HepG2 (cell line): ENCODE results near the gene ZFR. TPM values are rescaled to one million over a fixed set of nuclear protein-coding genes. Genes with fewer than 3 reads are reported as not detected.

Source experiments
- ATAC-seq: fragments of 200-7000 bp; cut with Tn5 transposase; 3 replicates; pipeline ENCODE4 v1.9.1; 2020; ENCODE audit warnings: mild to moderate bottlenecking, moderate library complexity
- BruUV-seq: library from RNA; stranded (reverse); fragments of 400-500 nt; replicated peaks from 2 replicates; lab custom pipeline; 2021; lab: Mats Ljungman, UMichigan
- CTCF ChIA-PET: fragments of 300-600 bp; formaldehyde crosslinking; extraction: SDS; loops from one replicate; lab custom pipeline; 2021; ENCODE audit warnings: low total read pairs, inconsistent platforms, low intra/inter-chr PET ratio; lab: Yijun Ruan, JAX
- POLR2A ChIA-PET: fragments of 350-600 bp; sonication (Branson Sonifier 250); formaldehyde crosslinking; loops from one replicate; lab custom pipeline; 2020; ENCODE audit warnings: antibody characterized with exemption, inconsistent platforms; lab: Yijun Ruan, JAX
- DNase-seq: peaks from one replicate; pipeline ENCODE4 v3.0.0-alpha.2; 2015; ENCODE audit warnings: low spot score
- FAIRE-seq: peaks from 3 replicates; lab custom pipeline; 2011; peaks lifted over from hg19 to GRCh38; lab: Jason Lieb, UNC
- H2AFZ ChIP-seq: one replicate; pipeline ENCODE4 v1.6.1; 2011; ENCODE audit warnings: low read length, inconsistent platforms
- H3K27ac ChIP-seq: fragments of 300-600 bp; 3 replicates; pipeline ENCODE4 v1.8.0; 2011; ENCODE audit warnings: mixed run types, mild to moderate bottlenecking, mixed read lengths, low read length, inconsistent platforms; ENCODE audit not compliant: insufficient read depth; ENCODE audit errors: extremely low read length
- H3K27me3 ChIP-seq, 2 experiments: fragments of 200-600 bp in 1 of 2; 2 replicates in 1 of 2; 3 replicates in 1 of 2; pipeline versions ENCODE4 v1.6.0 to v1.8.0; 2011; ENCODE audit warnings: low read length in 2 of 2, mild to moderate bottlenecking in 2 of 2, moderate library complexity in 2 of 2, inconsistent platforms in 1 of 2; ENCODE audit not compliant: insufficient read depth in 2 of 2, control insufficient read depth in 1 of 2
- H3K36me3 ChIP-seq, 2 experiments: fragments of 200-600 bp in 1 of 2; replicated peaks in 1 of 2; 2 replicates in 1 of 2; 3 replicates in 1 of 2; pipeline versions ENCODE4 v1.5.1 to v1.8.0; 2011; ENCODE audit warnings: low read length in 2 of 2, inconsistent platforms in 1 of 2; ENCODE audit not compliant: insufficient read depth in 2 of 2, control insufficient read depth in 1 of 2
- H3K4me1 ChIP-seq: 2 replicates; pipeline ENCODE4 v1.5.1; 2012; ENCODE audit warnings: low read length, inconsistent platforms; ENCODE audit not compliant: insufficient read depth
- H3K4me2 ChIP-seq: 2 replicates; pipeline ENCODE4 v1.6.0; 2011; ENCODE audit warnings: low read depth, low read length, inconsistent platforms
- H3K4me3 ChIP-seq, 3 experiments: fragments of 200-600 bp in 1 of 3; sonication (generic), shearing (Covaris generic) in 1 of 3; replicated peaks in 1 of 3; 2 replicates each; pipeline ENCODE4 v1.5.1; 2011 to 2016; ENCODE audit warnings: low read length in 3 of 3, inconsistent platforms in 2 of 3, low read depth in 2 of 3, mild to moderate bottlenecking in 2 of 3, control low read depth in 1 of 3, mixed read lengths in 1 of 3; ENCODE audit not compliant: insufficient read depth in 1 of 3
- H3K79me2 ChIP-seq: one replicate; pipeline ENCODE4 v1.6.1; 2011; ENCODE audit warnings: low read length, inconsistent platforms; ENCODE audit not compliant: insufficient read depth
- H3K9ac ChIP-seq: 2 replicates; pipeline ENCODE4 v1.6.0; 2011; ENCODE audit warnings: mild to moderate bottlenecking, low read depth, low read length, inconsistent platforms; ENCODE audit not compliant: insufficient read depth
- H3K9me3 ChIP-seq: 2 replicates; pipeline ENCODE4 v1.5.1; 2012; ENCODE audit warnings: mild to moderate bottlenecking, low read length
- H4K20me1 ChIP-seq: 2 replicates; pipeline ENCODE4 v1.6.0; 2011; ENCODE audit warnings: inconsistent platforms, mild to moderate bottlenecking, low read length, moderate library complexity; ENCODE audit not compliant: insufficient read depth
- CENPX ChIP-seq: sonication (generic); formaldehyde crosslinking; IDR thresholded peaks from 2 replicates; pipeline ENCODE4 v1.9.0; 2021; ENCODE audit warnings: mild to moderate bottlenecking, missing genetic modification reagents, moderate library complexity
- HDAC1 ChIP-seq: sonication (generic); formaldehyde crosslinking; IDR thresholded peaks from 2 replicates; pipeline ENCODE4 v1.5.1; 2020; ENCODE audit warnings: mild to moderate bottlenecking, missing genetic modification reagents
- NFE2L1 ChIP-seq: sonication (generic); formaldehyde crosslinking; IDR thresholded peaks from 2 replicates; pipeline ENCODE4 v1.4.0; 2020; ENCODE audit warnings: missing genetic modification reagents, mild to moderate bottlenecking, borderline replicate concordance
- PAF1 ChIP-seq: IDR thresholded peaks from 2 replicates; pipeline ENCODE4 v1.6.1; 2016; ENCODE audit warnings: missing genetic modification reagents, missing compliant biosample characterization
- POLR2A ChIP-seq, 2 experiments: IDR thresholded peaks; 2 replicates each; pipeline ENCODE4 v1.6.1; 2011; ENCODE audit warnings: low read depth in 2 of 2, low read length in 2 of 2, mild to moderate bottlenecking in 1 of 2, moderate library complexity in 1 of 2; ENCODE audit not compliant: insufficient read depth in 1 of 2
- POLR2G ChIP-seq: fragments of 200-400 bp; formaldehyde crosslinking; IDR thresholded peaks from 2 replicates; pipeline ENCODE4 v1.6.1; 2018; ENCODE audit warnings: mild to moderate bottlenecking, low read depth, low read length, moderate library complexity
- RXRB ChIP-seq: IDR thresholded peaks from 2 replicates; pipeline ENCODE4 v1.6.1; 2016; ENCODE audit warnings: borderline replicate concordance, missing genetic modification reagents, missing compliant biosample characterization
- SPEN ChIP-seq: sonication (generic); formaldehyde crosslinking; IDR thresholded peaks from 2 replicates; pipeline ENCODE4 v1.5.1; 2020; ENCODE audit warnings: low read depth, mild to moderate bottlenecking, missing genetic modification reagents
- ZFY ChIP-seq: sonication (generic); formaldehyde crosslinking; IDR thresholded peaks from 2 replicates; pipeline ENCODE4 v1.4.0; 2020; ENCODE audit warnings: missing genetic modification reagents
- ZMYM3 ChIP-seq: sonication (generic); formaldehyde crosslinking; IDR thresholded peaks from 2 replicates; pipeline ENCODE4 v1.5.1; 2020; ENCODE audit warnings: mild to moderate bottlenecking, missing genetic modification reagents
- ZNF629 ChIP-seq: sonication (generic); formaldehyde crosslinking; conservative IDR thresholded peaks from 2 replicates; pipeline ENCODE4 v1.5.0; 2020; ENCODE audit warnings: missing genetic modification reagents
- ZNF775 ChIP-seq: sonication (generic); formaldehyde crosslinking; IDR thresholded peaks from 2 replicates; pipeline ENCODE4 v1.4.0; 2020; ENCODE audit warnings: missing genetic modification reagents, mild to moderate bottlenecking, moderate library complexity, borderline replicate concordance
- WGBS: methylation state at CpG from one replicate; pipeline ENCODE4 v1.1.6; 2017; ENCODE audit warnings: low lambda C conversion rate; 5-methylcytosine and 5-hydroxymethylcytosine counted together
- in situ Hi-C: cut with HindIII; loops from 2 replicates; pipeline ENCODE4 v1.10.0; 2017; ENCODE audit warnings: low pct_unique_long_range_greater_than_20kb; ENCODE audit not compliant: extremely low pct_ligation_motif_present
- intact Hi-C: fragments of 100-400 bp; cut with micrococcal nuclease; formaldehyde crosslinking; loops from one replicate; pipeline ENCODE4 v1.10.0; 2022; ENCODE audit not compliant: unreplicated experiment
- polyA plus RNA-seq, 8 experiments: library from polyadenylated mRNA; depleted of rRNA in 3 of 8; stranded (reverse) in 7 of 8; unstranded in 1 of 8; fragments of >200 nt; fragmentation: Illumina TruSeq in 4 of 8; extraction: Trizol in 4 of 8; gene quantifications; 2 replicates each; pipeline versions ENCODE4 v1.2.1 to v1.2.3, GENCODE V29; 2011 to 2016; ENCODE audit warnings: low read depth in 4 of 8, missing spikeins in 1 of 8, mixed read lengths in 1 of 8; ENCODE audit not compliant: insufficient read depth in 1 of 8
- total RNA-seq, 5 experiments: library from RNA; depleted of rRNA; stranded (reverse); fragments of >200 nt; fragmentation: Illumina TruSeq; extraction: Trizol; gene quantifications; 2 replicates each; pipeline ENCODE4 v1.2.3, GENCODE V29; 2016; ENCODE audit warnings: low read depth in 1 of 5
- TF ChIP-seq, protein P1 (sequence below): sonication (generic); formaldehyde crosslinking; IDR thresholded peaks from 2 replicates; pipeline ENCODE4 v1.5.0; 2020; ENCODE audit warnings: mild to moderate bottlenecking, missing genetic modification reagents
- TF ChIP-seq, protein P2 (sequence below): IDR thresholded peaks from 2 replicates; pipeline ENCODE4 v1.6.1; 2018; ENCODE audit warnings: missing genetic modification reagents, mild to moderate bottlenecking, missing compliant biosample characterization
- TF ChIP-seq, protein P3 (sequence below): IDR thresholded peaks from 2 replicates; pipeline ENCODE4 v1.6.1; 2016; ENCODE audit warnings: low read depth, borderline replicate concordance

The ZFR gene
- total and polyA plus RNA-seq, 2 of the 13 experiments (the other 11 are each of a cell fraction or from before 2014, with no cell fraction given): 89.0 to 92.8 TPM

DNA sequence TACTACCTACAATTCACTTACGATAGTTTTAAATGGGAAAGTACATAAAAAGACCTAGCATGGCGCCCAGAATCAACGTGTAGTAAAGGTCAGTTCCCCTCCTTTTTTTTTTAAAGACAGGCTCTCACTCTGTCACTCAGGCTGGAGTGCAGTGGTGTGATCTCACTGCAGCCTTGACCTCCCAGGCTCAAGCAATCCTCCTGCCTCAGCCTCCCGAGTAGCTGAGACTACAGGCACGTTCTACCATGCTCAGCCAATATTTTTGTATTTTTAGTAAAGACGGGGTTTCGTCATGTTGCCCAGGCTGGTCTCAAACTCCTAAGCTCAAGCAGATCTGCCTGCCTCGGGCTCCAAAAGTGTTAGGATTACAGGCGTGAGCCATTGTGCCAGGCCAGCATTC is 91.1 kb downstream of the ZFR start:
- Histone ChIP-seq H2AFZ (no peak overlapping the region), H3K4me3 (no peak overlapping the region), H3K9me3 (no peaks in the 10 kb centered on the region), H3K27ac (no peak overlapping the region)
- WGBS: 92% methylated on average over 9 of the region's 9 CpGs
- CTCF ChIA-PET: no interaction called here
- POLR2A ChIA-PET: no interaction called here
- ATAC-seq (no peak; the same call in 2 of the 3 replicates), FAIRE-seq (no peak)
- in situ Hi-C loops: no loop called here
- TF ChIP-seq ZMYM3: 0 out of 2 replicates have a peak, but pooled peaks have one; percentile 36
- no peak for TF ChIP-seq RXRB
- TF ChIP-seq, protein P1, sequence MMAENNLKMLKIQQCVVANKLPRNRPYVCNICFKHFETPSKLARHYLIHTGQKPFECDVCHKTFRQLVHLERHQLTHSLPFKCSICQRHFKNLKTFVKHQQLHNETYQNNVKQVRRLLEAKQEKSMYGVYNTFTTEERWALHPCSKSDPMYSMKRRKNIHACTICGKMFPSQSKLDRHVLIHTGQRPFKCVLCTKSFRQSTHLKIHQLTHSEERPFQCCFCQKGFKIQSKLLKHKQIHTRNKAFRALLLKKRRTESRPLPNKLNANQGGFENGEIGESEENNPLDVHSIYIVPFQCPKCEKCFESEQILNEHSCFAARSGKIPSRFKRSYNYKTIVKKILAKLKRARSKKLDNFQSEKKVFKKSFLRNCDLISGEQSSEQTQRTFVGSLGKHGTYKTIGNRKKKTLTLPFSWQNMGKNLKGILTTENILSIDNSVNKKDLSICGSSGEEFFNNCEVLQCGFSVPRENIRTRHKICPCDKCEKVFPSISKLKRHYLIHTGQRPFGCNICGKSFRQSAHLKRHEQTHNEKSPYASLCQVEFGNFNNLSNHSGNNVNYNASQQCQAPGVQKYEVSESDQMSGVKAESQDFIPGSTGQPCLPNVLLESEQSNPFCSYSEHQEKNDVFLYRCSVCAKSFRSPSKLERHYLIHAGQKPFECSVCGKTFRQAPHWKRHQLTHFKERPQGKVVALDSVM: peak; percentile 94
- peak; percentile 65; the same call in 1 of the 2 replicates for TF ChIP-seq PAF1 (CRISPR knock-in tag)
- TF ChIP-seq, all 625 proteins: peak for 3
- peaks cover 14% of the 10 kb centered on the region for H3K4me1 ChIP-seq
- no peaks in the 10 kb centered on the region for H4K20me1 ChIP-seq
- peaks cover 5 to 22% of the 10 kb centered on the region in 2 experiments for H3K36me3 ChIP-seq
- intact Hi-C loops: no loop called here
- no TSS peak for BruUV-seq
- H3K79me2 ChIP-seq: no peaks in the 10 kb centered on the region
- no peak overlapping the region for H3K4me2 ChIP-seq
- DNase-seq: no peak
- H3K27me3 ChIP-seq: no peaks in the 10 kb centered on the region
- H3K9ac ChIP-seq: no peak overlapping the region

DNA sequence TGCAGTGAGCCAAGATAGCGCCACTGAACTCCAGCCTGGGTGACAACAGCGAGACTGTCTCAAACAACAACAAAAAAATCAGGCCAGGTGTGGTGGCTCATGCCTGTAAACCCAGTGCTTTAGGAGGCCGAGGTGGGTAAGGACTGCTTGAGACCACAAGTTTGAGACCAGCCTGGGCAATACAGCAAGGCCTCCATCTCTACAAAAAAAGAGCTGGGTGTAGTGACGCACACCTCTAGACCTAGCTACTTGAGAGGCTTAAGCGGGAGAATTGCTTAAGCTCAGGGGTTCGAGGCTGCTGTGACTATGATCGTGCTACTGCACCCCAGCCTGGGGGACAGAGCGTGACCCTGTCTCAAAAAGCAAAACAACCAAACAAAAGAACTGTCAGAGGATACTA is 91.9 kb downstream of the ZFR start:
- peaks cover 14% of the 10 kb centered on the region for H3K4me1 ChIP-seq
- ChIA-PET POLR2A (no interaction called here), CTCF (no interaction called here)
- FAIRE-seq (no peak), ATAC-seq (peak; percentile 57), DNase-seq (no peak)
- no peaks in the 10 kb centered on the region for H4K20me1 ChIP-seq
- H3K27ac ChIP-seq: peak overlapping the region; percentile 35
- H3K9ac ChIP-seq: no peak overlapping the region
- intact Hi-C loops: no loop called here
- no peak overlapping the region for H3K4me3 ChIP-seq
- no peak overlapping the region for H3K4me2 ChIP-seq
- 90% methylated on average over 8 of the region's 8 CpGs for WGBS
- no peak overlapping the region for H2AFZ ChIP-seq
- H3K9me3 ChIP-seq: no peaks in the 10 kb centered on the region
- peaks cover 5 to 18% of the 10 kb centered on the region in 2 experiments for H3K36me3 ChIP-seq
- H3K27me3 ChIP-seq: no peaks in the 10 kb centered on the region
- no peaks in the 10 kb centered on the region for H3K79me2 ChIP-seq
- no TSS peak for BruUV-seq
- in situ Hi-C loops: no loop called here
- TF ChIP-seq ZFY (0 out of 2 replicates have a peak, but pooled peaks have one; percentile 23), ZNF775 (CRISPR knock-in tag) (no peak), CENPX (CRISPR knock-in tag) (no peak), POLR2A (IDR thresholded peaks at IDR 0.05; ENCODE audit: insufficient read depth in 1 of 2, low read depth in 2 of 2, low read length in 2 of 2) (0 out of 4 replicates have a peak, but pooled peaks of 1 of the 2 experiments have one; percentile 12), NFE2L1 (no peak), POLR2G (no peak), HDAC1 (CRISPR knock-in tag) (no peak), SPEN (CRISPR knock-in tag) (no peak), ZNF629 (CRISPR knock-in tag) (no peak)
- TF ChIP-seq, protein P2, sequence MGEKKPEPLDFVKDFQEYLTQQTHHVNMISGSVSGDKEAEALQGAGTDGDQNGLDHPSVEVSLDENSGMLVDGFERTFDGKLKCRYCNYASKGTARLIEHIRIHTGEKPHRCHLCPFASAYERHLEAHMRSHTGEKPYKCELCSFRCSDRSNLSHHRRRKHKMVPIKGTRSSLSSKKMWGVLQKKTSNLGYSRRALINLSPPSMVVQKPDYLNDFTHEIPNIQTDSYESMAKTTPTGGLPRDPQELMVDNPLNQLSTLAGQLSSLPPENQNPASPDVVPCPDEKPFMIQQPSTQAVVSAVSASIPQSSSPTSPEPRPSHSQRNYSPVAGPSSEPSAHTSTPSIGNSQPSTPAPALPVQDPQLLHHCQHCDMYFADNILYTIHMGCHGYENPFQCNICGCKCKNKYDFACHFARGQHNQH (CRISPR knock-in tag): no peak
- TF ChIP-seq, protein P3, sequence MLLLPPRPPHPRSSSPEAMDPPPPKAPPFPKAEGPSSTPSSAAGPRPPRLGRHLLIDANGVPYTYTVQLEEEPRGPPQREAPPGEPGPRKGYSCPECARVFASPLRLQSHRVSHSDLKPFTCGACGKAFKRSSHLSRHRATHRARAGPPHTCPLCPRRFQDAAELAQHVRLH (CRISPR knock-in tag): no peak
